ENCODE data around the gene PER2. TPM values are rescaled to one million over a fixed set of nuclear protein-coding genes. Genes with fewer than 3 reads are reported as not detected.

The PER2 gene
- total and polyA plus RNA-seq, 2 donors (not counting 3 experiments of a cell fraction or from before 2014, with no cell fraction given): 0.86 to 3.8 TPM

GRCh38 chr2:238261718-238262375, 26.6 kb downstream of the PER2 start:
- no peaks in the 10 kb centered on the region for H3K9me1 ChIP-seq (replicated peaks; ENCODE audit: control insufficient read depth, extremely low read depth, insufficient read depth, low read length)
- intact Hi-C loops (cut with micrococcal nuclease): loop anchor here (2.0 to 10.0 kb wide), 5 partner anchors 59 to 747 kb away; partner anchors contain the start of genes ILKAP, TRAF3IP1 and UBE2F
- no peaks in the 10 kb centered on the region for H3K27me3 ChIP-seq (ENCODE audit: control insufficient read depth in 2 of 2, insufficient read depth in 2 of 2, low read length in 2 of 2)
- no peaks in the 10 kb centered on the region for H3K79me2 ChIP-seq (ENCODE audit: control insufficient read depth, insufficient read depth, low read length)
- no peak overlapping the region for H3K4me2 ChIP-seq (ENCODE audit: insufficient read depth, low read length)
- DNase-seq (ENCODE audit: low read depth, low spot score): no peak
- CTCF ChIA-PET: interaction anchor here (1.5 to 3.0 kb wide), 3 partner anchors 48 to 404 kb away, joined by 4 to 74 read pairs (median 21); partner anchors contain the start of gene RAMP1
- TF ChIP-seq MAX (IDR thresholded peaks at IDR 0.05; ENCODE audit: insufficient read depth, insufficient read length): no peak
- TF ChIP-seq GATA2 (IDR thresholded peaks at IDR 0.05; ENCODE audit: insufficient read depth, insufficient read length, low read depth, low read length): no peak
- TF ChIP-seq CTCF (IDR thresholded peaks at IDR 0.05; ENCODE audit: extremely low read depth in 1 of 2, insufficient read depth in 1 of 2, low read depth in 1 of 2, low read length in 2 of 2): no peak
- no peak for TF ChIP-seq POLR2A (IDR thresholded peaks at IDR 0.05; ENCODE audit: low read depth, low read length)
- no peak for TF ChIP-seq MYC (IDR thresholded peaks at IDR 0.05; ENCODE audit: low read depth, low read length)
- no peak for TF ChIP-seq JUN (IDR thresholded peaks at IDR 0.05; ENCODE audit: borderline replicate concordance, insufficient read depth, insufficient read length, low read depth)
- no peak for TF ChIP-seq POLR2AphosphoS5 (IDR thresholded peaks at IDR 0.05; ENCODE audit: insufficient read depth, low read depth, low read length)
- no peak for TF ChIP-seq FOS (IDR thresholded peaks at IDR 0.05; ENCODE audit: borderline replicate concordance, insufficient read depth, low read length)
- TF ChIP-seq EZH2 (IDR thresholded peaks at IDR 0.05; ENCODE audit: borderline replicate concordance, low read depth, low read length, severe bottlenecking): no peak
- H3K4me1 ChIP-seq (ENCODE audit: control insufficient read depth, extremely low read depth, insufficient read depth, low read length): peaks cover 15% of the 10 kb centered on the region
- H3K36me3 ChIP-seq (ENCODE audit: control insufficient read depth in 2 of 2, extremely low read depth in 1 of 2, insufficient read depth in 2 of 2, low read length in 2 of 2): no peaks in the 10 kb centered on the region
- dilution Hi-C loops (cut with MboI; ENCODE audit: extremely low pct_ligation_motif_present, low sequenced_read_pairs): no loop called here
- H2AFZ ChIP-seq (ENCODE audit: low read depth, low read length): no peak overlapping the region
- POLR2A ChIA-PET: no interaction called here
- FAIRE-seq: no peak
- H4K20me1 ChIP-seq (replicated peaks; ENCODE audit: control insufficient read depth, extremely low read depth, insufficient read depth, low read length): no peaks in the 10 kb centered on the region
- no peak overlapping the region for H3K27ac ChIP-seq (ENCODE audit: insufficient read depth, low read depth, low read length)
- BruUV-seq (replicated peaks): no TSS peak
- H3K4me3 ChIP-seq (replicated peaks in 1 of 3; ENCODE audit: insufficient read depth in 1 of 3, low read depth in 1 of 3, low read length in 3 of 3): no peak overlapping the region
- no peaks in the 10 kb centered on the region for H3K9me3 ChIP-seq (replicated peaks; ENCODE audit: control insufficient read depth, insufficient read depth, low read length)
- H3K9ac ChIP-seq (replicated peaks; ENCODE audit: extremely low read depth, insufficient read depth, low read length): no peak overlapping the region
